Measurements from ENCODE around the gene CCL7. TPM values are rescaled to one million over a fixed set of nuclear protein-coding genes. Genes with fewer than 3 reads are reported as not detected.

Gene CCL7
- total RNA-seq, 2 donors from 2014 or later: 0.72 TPM; not detected in 1

GRCh38 chr17:34255841-34256240 is 14.2 kb upstream of the CCL7 start:
- intact Hi-C loops (cut with DNase I): no loop called here
- H3K27me3 ChIP-seq: no peaks in the 10 kb centered on the region
- H3K4me1 ChIP-seq: no peaks in the 10 kb centered on the region
- peak overlapping the region; percentile 27 to 48 for H3K9ac ChIP-seq (ENCODE audit: low read depth in 2 of 2, low read length in 2 of 2)
- peak overlapping the region; percentile 29 for H3K4me3 ChIP-seq
- H3K36me3 ChIP-seq: no peaks in the 10 kb centered on the region
- TF ChIP-seq CTCF (IDR thresholded peaks at IDR 0.05): no peak
- no peaks in the 10 kb centered on the region for H3K9me3 ChIP-seq
- H3K27ac ChIP-seq: peak overlapping the region; percentile 68
- no peak for DNase-seq

- Histone ChIP-seq H3K4me1 (no peaks in the 10 kb centered on the region), H3K27ac (no peak overlapping the region), H3K9me3 (no peaks in the 10 kb centered on the region), H3K4me3 (no peak overlapping the region), H3K27me3 (no peaks in the 10 kb centered on the region), H3K36me3 (no peaks in the 10 kb centered on the region), H3K9ac (ENCODE audit: low read depth in 2 of 2, low read length in 2 of 2) (no peak overlapping the region)
- DNase-seq: no peak
- intact Hi-C loops (cut with DNase I): no loop called here
- TF ChIP-seq CTCF (IDR thresholded peaks at IDR 0.05): no peak
Observed at GRCh38 chr17:34257299-34257985, 12.6 kb upstream of the CCL7 start.

- DNase-seq: no peak
- intact Hi-C loops (cut with DNase I): no loop called here
- no peaks in the 10 kb centered on the region for H3K27me3 ChIP-seq
- no peaks in the 10 kb centered on the region for H3K4me1 ChIP-seq
- H3K36me3 ChIP-seq: no peaks in the 10 kb centered on the region
- no peaks in the 10 kb centered on the region for H3K9me3 ChIP-seq
- H3K27ac ChIP-seq: no peak overlapping the region
- H3K9ac ChIP-seq (ENCODE audit: low read depth in 2 of 2, low read length in 2 of 2): no peak overlapping the region
- H3K4me3 ChIP-seq: no peak overlapping the region
- TF ChIP-seq CTCF (IDR thresholded peaks at IDR 0.05): no peak
Observed at GRCh38 chr17:34257986-34258326, 12.1 kb upstream of the CCL7 start.

- no peaks in the 10 kb centered on the region for H3K9me3 ChIP-seq
- H3K27me3 ChIP-seq: no peaks in the 10 kb centered on the region
- no peak for TF ChIP-seq CTCF (IDR thresholded peaks at IDR 0.05)
- intact Hi-C loops (cut with DNase I): no loop called here
- H3K4me3 ChIP-seq: no peak overlapping the region
- no peak overlapping the region for H3K27ac ChIP-seq
- no peaks in the 10 kb centered on the region for H3K4me1 ChIP-seq
- DNase-seq: no peak
- H3K36me3 ChIP-seq: no peaks in the 10 kb centered on the region
- H3K9ac ChIP-seq (ENCODE audit: low read depth in 2 of 2, low read length in 2 of 2): no peak overlapping the region
Observed at GRCh38 chr17:34259146-34259545, 10.9 kb upstream of the CCL7 start.

GRCh38 chr17:34260861-34261260 is 9.2 kb upstream of the CCL7 start:
- Histone ChIP-seq H3K4me3 (no peak overlapping the region), H3K36me3 (no peaks in the 10 kb centered on the region), H3K27me3 (no peaks in the 10 kb centered on the region), H3K9me3 (no peaks in the 10 kb centered on the region), H3K4me1 (no peaks in the 10 kb centered on the region), H3K27ac (no peak overlapping the region), H3K9ac (ENCODE audit: low read depth in 2 of 2, low read length in 2 of 2) (no peak overlapping the region)
- intact Hi-C loops (cut with DNase I): no loop called here
- TF ChIP-seq CTCF (IDR thresholded peaks at IDR 0.05): no peak
- no peak for DNase-seq
